Measurements from ENCODE around the gene TTC29. TPM values are rescaled to one million over a fixed set of nuclear protein-coding genes. Genes with fewer than 3 reads are reported as not detected.

TTC29 gene
- total RNA-seq, 6 experiments from 2014 or later = 0.12 TPM; not detected in 5

DNA sequence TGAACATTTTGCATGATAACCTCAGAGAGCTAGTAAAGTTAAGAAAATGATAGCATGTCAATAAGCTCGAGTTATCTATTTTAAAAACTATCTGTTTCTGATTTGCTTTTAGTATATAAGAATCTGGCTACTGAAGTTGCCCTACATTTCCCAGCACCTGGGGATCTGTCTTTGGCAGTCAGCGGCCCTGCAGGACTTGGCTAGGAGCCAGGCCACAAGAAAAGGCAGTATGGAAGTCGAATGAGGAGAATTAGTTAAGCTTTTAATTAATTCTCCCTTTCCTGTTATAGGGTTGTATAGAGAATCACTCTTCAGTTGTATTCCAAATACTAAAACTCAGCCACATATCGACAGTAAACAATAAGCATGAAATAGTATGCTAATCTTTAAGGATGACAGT, 284.3 kb downstream of the TTC29 start:
- no peak overlapping the region for H3K27ac Mint-ChIP-seq
- H3K4me3 Mint-ChIP-seq = no peak overlapping the region
- H3K27me3 Mint-ChIP-seq (ENCODE audit: insufficient read depth) = peaks cover 1% of the 10 kb centered on the region
- no peaks in the 10 kb centered on the region for H3K36me3 Mint-ChIP-seq (ENCODE audit: low read depth)
- no peak for DNase-seq
- TF ChIP-seq, protein P1, sequence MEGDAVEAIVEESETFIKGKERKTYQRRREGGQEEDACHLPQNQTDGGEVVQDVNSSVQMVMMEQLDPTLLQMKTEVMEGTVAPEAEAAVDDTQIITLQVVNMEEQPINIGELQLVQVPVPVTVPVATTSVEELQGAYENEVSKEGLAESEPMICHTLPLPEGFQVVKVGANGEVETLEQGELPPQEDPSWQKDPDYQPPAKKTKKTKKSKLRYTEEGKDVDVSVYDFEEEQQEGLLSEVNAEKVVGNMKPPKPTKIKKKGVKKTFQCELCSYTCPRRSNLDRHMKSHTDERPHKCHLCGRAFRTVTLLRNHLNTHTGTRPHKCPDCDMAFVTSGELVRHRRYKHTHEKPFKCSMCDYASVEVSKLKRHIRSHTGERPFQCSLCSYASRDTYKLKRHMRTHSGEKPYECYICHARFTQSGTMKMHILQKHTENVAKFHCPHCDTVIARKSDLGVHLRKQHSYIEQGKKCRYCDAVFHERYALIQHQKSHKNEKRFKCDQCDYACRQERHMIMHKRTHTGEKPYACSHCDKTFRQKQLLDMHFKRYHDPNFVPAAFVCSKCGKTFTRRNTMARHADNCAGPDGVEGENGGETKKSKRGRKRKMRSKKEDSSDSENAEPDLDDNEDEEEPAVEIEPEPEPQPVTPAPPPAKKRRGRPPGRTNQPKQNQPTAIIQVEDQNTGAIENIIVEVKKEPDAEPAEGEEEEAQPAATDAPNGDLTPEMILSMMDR (IDR thresholded peaks at IDR 0.05) = no peak
- no peaks in the 10 kb centered on the region for H3K4me1 Mint-ChIP-seq (ENCODE audit: low read depth)
- peaks cover 5% of the 10 kb centered on the region for H3K9me3 Mint-ChIP-seq

Data from HFFc6 (cell line).